Prostate gland (tissue), 2 donors: ENCODE data around the gene HGFAC.

Experiments
- POLR2A ChIP-seq: fragments of 450-650 bp; IDR thresholded peaks from one replicate; pipeline ENCODE4 v1.6.1; 2016; ENCODE audit warnings: antibody characterized with exemption, mild to moderate bottlenecking
- TF ChIP-seq, protein P1 (sequence below), 4 experiments: fragments of 200-600 bp in 2 of 4; fragments of 450-650 bp in 2 of 4; sonication (generic) in 2 of 4; IDR thresholded peaks; 1 replicate in 3 of 4; 2 replicates in 1 of 4; pipeline ENCODE4 v1.5.1; 2016 to 2019; ENCODE audit warnings: antibody characterized with exemption in 4 of 4, mild to moderate bottlenecking in 2 of 4, moderate library complexity in 2 of 4

DNA sequence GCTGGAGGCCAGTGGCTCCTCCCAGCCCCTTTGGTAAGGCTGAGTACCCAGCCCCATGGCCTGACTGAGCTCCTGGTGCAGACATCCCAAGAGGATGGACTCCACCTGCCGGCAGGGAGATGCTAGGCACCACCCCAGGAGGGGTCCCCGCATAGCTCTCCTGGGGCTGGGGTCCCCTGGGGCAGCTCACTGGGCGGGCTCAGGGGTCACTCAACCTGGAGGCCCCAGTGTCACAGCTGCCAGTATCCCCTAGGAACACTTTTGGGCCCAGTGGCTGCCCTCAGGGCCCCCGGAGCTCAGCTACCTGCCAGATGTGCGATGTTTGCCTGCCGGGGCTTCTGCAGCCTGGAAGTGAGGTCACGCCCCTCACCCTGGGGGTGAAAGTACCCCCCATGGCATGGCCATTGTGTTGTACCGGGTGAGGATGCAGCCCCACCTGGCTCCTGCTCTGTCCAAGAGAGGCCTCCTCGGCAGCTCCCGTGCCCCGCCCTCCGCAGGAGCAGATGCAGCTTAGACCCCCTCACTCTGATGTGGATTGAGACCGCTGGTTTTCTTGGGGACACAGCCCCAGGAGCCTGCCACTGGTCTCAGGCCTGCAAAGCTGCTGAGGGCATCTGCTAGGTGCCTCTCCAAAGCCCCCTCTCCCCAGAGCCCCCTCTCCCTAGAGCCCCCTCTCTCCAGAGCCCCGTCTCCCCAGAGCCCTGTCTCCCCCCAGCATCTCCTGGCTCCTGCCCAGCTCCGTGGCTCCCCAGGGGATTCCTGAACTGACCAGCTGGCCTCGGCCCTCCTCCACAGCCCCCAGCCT is 6.7 kb upstream of the HGFAC start:
- TF ChIP-seq, protein P1, sequence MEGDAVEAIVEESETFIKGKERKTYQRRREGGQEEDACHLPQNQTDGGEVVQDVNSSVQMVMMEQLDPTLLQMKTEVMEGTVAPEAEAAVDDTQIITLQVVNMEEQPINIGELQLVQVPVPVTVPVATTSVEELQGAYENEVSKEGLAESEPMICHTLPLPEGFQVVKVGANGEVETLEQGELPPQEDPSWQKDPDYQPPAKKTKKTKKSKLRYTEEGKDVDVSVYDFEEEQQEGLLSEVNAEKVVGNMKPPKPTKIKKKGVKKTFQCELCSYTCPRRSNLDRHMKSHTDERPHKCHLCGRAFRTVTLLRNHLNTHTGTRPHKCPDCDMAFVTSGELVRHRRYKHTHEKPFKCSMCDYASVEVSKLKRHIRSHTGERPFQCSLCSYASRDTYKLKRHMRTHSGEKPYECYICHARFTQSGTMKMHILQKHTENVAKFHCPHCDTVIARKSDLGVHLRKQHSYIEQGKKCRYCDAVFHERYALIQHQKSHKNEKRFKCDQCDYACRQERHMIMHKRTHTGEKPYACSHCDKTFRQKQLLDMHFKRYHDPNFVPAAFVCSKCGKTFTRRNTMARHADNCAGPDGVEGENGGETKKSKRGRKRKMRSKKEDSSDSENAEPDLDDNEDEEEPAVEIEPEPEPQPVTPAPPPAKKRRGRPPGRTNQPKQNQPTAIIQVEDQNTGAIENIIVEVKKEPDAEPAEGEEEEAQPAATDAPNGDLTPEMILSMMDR (IDR thresholded peaks at IDR 0.05), result no peak
- no peak for TF ChIP-seq POLR2A
